Stomach (tissue), 4 donors: ENCODE data around the gene NRF1.

Source experiments
- CTCF ChIP-seq, 7 experiments: fragments of 450-650 bp in 4 of 7; fragments of 200-600 bp in 3 of 7; sonication (generic) in 3 of 7; IDR thresholded peaks; one replicate each; pipeline ENCODE4 v1.5.1; 2016 to 2019; ENCODE audit warnings: antibody characterized with exemption in 7 of 7, control low read depth in 2 of 7, mild to moderate bottlenecking in 1 of 7
- POLR2AphosphoS5 ChIP-seq, 3 donors: sonication (generic); formaldehyde crosslinking; IDR thresholded peaks; one replicate each; pipeline ENCODE4 v1.6.1; 2016; ENCODE audit warnings: antibody characterized with exemption in 3 of 3

GRCh38 chr7:129626896-129627295 lies 15.4 kb downstream of the NRF1 start:
- TF ChIP-seq CTCF (IDR thresholded peaks at IDR 0.05) (no peak), POLR2AphosphoS5 (IDR thresholded peaks at IDR 0.05) (no peak)
